ENCODE results near the gene DCANP1.

GRCh38 chr5:135454946-135455345 is 7.8 kb upstream of the DCANP1 start:
- TF ChIP-seq CTCF (IDR thresholded peaks at IDR 0.05; ENCODE audit: low read depth, low read length): no peak
- no peak for TF ChIP-seq POLR2A (IDR thresholded peaks at IDR 0.05; ENCODE audit: extremely low read depth, insufficient read length)

Measured in NB4 (cell line).